Gastrocnemius medialis (tissue), 4 donors: ENCODE measurements around the gene ZC2HC1B.

Experiments
- CTCF ChIP-seq, 5 experiments: fragments of 450-650 bp in 3 of 5; fragments of 200-600 bp in 2 of 5; sonication (generic) in 2 of 5; IDR thresholded peaks in 4 of 5; conservative IDR thresholded peaks in 1 of 5; 1 replicate in 4 of 5; 2 replicates in 1 of 5; pipeline ENCODE4 v1.5.1; 2016 to 2019; ENCODE audit warnings: antibody characterized with exemption in 5 of 5, mild to moderate bottlenecking in 3 of 5, moderate library complexity in 3 of 5
- POLR2A ChIP-seq, 2 donors: fragments of 450-650 bp; IDR thresholded peaks; one replicate each; pipeline ENCODE4 v1.6.1; 2017; ENCODE audit warnings: antibody characterized with exemption in 2 of 2, mild to moderate bottlenecking in 2 of 2, moderate library complexity in 2 of 2

- TF ChIP-seq CTCF (IDR thresholded peaks at IDR 0.05 in 4 of 5, conservative IDR thresholded peaks at IDR 0.05 in 1 of 5), result no peak
- no peak for TF ChIP-seq POLR2A (IDR thresholded peaks at IDR 0.05)
These were observed 87.9 kb downstream of the ZC2HC1B start for GRCh38 chr6:143952060-143952778.
